ENCODE results near the gene TOM1L2.

- TF ChIP-seq, protein P1, sequence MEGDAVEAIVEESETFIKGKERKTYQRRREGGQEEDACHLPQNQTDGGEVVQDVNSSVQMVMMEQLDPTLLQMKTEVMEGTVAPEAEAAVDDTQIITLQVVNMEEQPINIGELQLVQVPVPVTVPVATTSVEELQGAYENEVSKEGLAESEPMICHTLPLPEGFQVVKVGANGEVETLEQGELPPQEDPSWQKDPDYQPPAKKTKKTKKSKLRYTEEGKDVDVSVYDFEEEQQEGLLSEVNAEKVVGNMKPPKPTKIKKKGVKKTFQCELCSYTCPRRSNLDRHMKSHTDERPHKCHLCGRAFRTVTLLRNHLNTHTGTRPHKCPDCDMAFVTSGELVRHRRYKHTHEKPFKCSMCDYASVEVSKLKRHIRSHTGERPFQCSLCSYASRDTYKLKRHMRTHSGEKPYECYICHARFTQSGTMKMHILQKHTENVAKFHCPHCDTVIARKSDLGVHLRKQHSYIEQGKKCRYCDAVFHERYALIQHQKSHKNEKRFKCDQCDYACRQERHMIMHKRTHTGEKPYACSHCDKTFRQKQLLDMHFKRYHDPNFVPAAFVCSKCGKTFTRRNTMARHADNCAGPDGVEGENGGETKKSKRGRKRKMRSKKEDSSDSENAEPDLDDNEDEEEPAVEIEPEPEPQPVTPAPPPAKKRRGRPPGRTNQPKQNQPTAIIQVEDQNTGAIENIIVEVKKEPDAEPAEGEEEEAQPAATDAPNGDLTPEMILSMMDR (IDR thresholded peaks at IDR 0.05) = no peak
- no peak for TF ChIP-seq POLR2A (IDR thresholded peaks at IDR 0.05)
Observed at GRCh38 chr17:17928398-17929287, 43.6 kb downstream of the TOM1L2 start.

All from heart left ventricle (tissue), 13 donors.